Tibial nerve (tissue), 4 donors: ENCODE data around the gene ROBO4.

Experiments used
- CTCF ChIP-seq, 5 experiments: fragments of 200-600 bp in 3 of 5; fragments of 450-650 bp in 2 of 5; sonication (generic) in 3 of 5; IDR thresholded peaks; one replicate each; pipeline ENCODE4 v1.5.1; 2016 to 2019; ENCODE audit warnings: antibody characterized with exemption in 5 of 5, mild to moderate bottlenecking in 3 of 5, moderate library complexity in 2 of 5
- EP300 ChIP-seq, 2 donors: sonication (generic); formaldehyde crosslinking; IDR thresholded peaks; one replicate each; pipeline ENCODE4 v1.6.1; 2017; ENCODE audit warnings: antibody characterized with exemption in 2 of 2, mild to moderate bottlenecking in 1 of 2
- POLR2A ChIP-seq, 2 donors: fragments of 450-650 bp; IDR thresholded peaks; one replicate each; pipeline ENCODE4 v1.6.1; 2017; ENCODE audit warnings: antibody characterized with exemption in 2 of 2, mild to moderate bottlenecking in 2 of 2, moderate library complexity in 2 of 2

GRCh38 chr11:124864176-124864891, 33.3 kb downstream of the ROBO4 start:
- TF ChIP-seq CTCF (IDR thresholded peaks at IDR 0.05) (no peak), EP300 (IDR thresholded peaks at IDR 0.05) (no peak), POLR2A (IDR thresholded peaks at IDR 0.05) (no peak)
